CD14-positive monocyte (primary cell): Measurements from ENCODE around the gene RACK1. TPM values are rescaled to one million over a fixed set of nuclear protein-coding genes. Genes with fewer than 3 reads are reported as not detected.

Source experiments
- DNase-seq, 3 donors: peaks; one replicate each; pipeline ENCODE4 v3.0.0-alpha.2; 2011 to 2022
- H2AFZ ChIP-seq: 2 replicates; pipeline ENCODE4 v1.6.0; 2012; ENCODE audit warnings: mild to moderate bottlenecking, low read depth, low read length, inconsistent platforms; ENCODE audit not compliant: insufficient read depth, poor library complexity, severe bottlenecking
- H3K27ac ChIP-seq, 2 donors: 1 replicate in 1 of 2; 2 replicates in 1 of 2; pipeline ENCODE4 v1.5.1; 2012 to 2013; ENCODE audit warnings: low read length in 2 of 2, control low read depth in 1 of 2, inconsistent platforms in 1 of 2, low read depth in 1 of 2, mild to moderate bottlenecking in 1 of 2
- H3K27me3 ChIP-seq, 2 donors: one replicate each; pipeline versions ENCODE4 v1.6.0 to v1.6.1; 2011 to 2013; ENCODE audit warnings: low read length in 2 of 2; ENCODE audit not compliant: control insufficient read depth in 2 of 2, insufficient read depth in 2 of 2
- H3K36me3 ChIP-seq, 2 donors: replicated peaks in 1 of 2; 1 replicate in 1 of 2; 2 replicates in 1 of 2; pipeline versions ENCODE4 v1.5.1 to v1.6.1; 2012 to 2013; ENCODE audit warnings: low read length in 2 of 2, control low read depth in 1 of 2, inconsistent platforms in 1 of 2, mild to moderate bottlenecking in 1 of 2; ENCODE audit not compliant: insufficient read depth in 2 of 2, control insufficient read depth in 1 of 2
- H3K4me1 ChIP-seq, 2 donors: 1 replicate in 1 of 2; 2 replicates in 1 of 2; pipeline versions ENCODE4 v1.5.1 to v1.6.1; 2012 to 2013; ENCODE audit warnings: low read length in 2 of 2, control low read depth in 1 of 2, inconsistent platforms in 1 of 2, mild to moderate bottlenecking in 1 of 2, moderate library complexity in 1 of 2; ENCODE audit not compliant: insufficient read depth in 2 of 2, control insufficient read depth in 1 of 2
- H3K4me2 ChIP-seq: replicated peaks from 2 replicates; pipeline ENCODE3; 2012; ENCODE audit warnings: low read length, moderate library complexity, mild to moderate bottlenecking; ENCODE audit not compliant: poor library complexity, severe bottlenecking; ENCODE audit errors: extremely low read depth
- H3K4me3 ChIP-seq, 3 experiments: fragments of 200-600 bp in 1 of 3; sonication (generic) in 1 of 3; replicated peaks in 1 of 3; 1 replicate in 2 of 3; 2 replicates in 1 of 3; pipeline ENCODE4 v1.5.1; 2011 to 2013; ENCODE audit warnings: low read length in 3 of 3, mild to moderate bottlenecking in 3 of 3, control low read depth in 2 of 3, low read depth in 2 of 3, inconsistent platforms in 1 of 3, moderate library complexity in 1 of 3
- H3K79me2 ChIP-seq: 2 replicates; pipeline ENCODE4 v1.6.0; 2012; ENCODE audit warnings: mild to moderate bottlenecking, control low read depth, inconsistent platforms, low read length, moderate library complexity; ENCODE audit not compliant: insufficient read depth
- H3K9ac ChIP-seq: 2 replicates; pipeline ENCODE4 v1.6.0; 2017; ENCODE audit warnings: low read length, mild to moderate bottlenecking; ENCODE audit not compliant: insufficient read depth, poor library complexity, severe bottlenecking
- H3K9me3 ChIP-seq, 2 donors: replicated peaks in 1 of 2; 1 replicate in 1 of 2; 2 replicates in 1 of 2; pipeline versions ENCODE4 v1.5.1 to v1.6.1; 2012 to 2013; ENCODE audit warnings: low read length in 2 of 2, control low read depth in 1 of 2; ENCODE audit not compliant: control insufficient read depth in 1 of 2, insufficient read depth in 1 of 2
- H4K20me1 ChIP-seq: 2 replicates; pipeline ENCODE4 v1.6.0; 2012; ENCODE audit warnings: mild to moderate bottlenecking, low read length, control low read depth, moderate library complexity; ENCODE audit not compliant: insufficient read depth
- H3K27ac Mint-ChIP-seq, 7 donors: one replicate each; pipeline ENCODE4 v1.8.0; 2020; ENCODE audit warnings: mild to moderate bottlenecking in 7 of 7, mixed read lengths in 7 of 7, moderate library complexity in 6 of 7, inconsistent platforms in 2 of 7
- H3K27me3 Mint-ChIP-seq, 3 donors: one replicate each; pipeline ENCODE4 v1.8.0; 2021 to 2022; ENCODE audit warnings: low read depth in 3 of 3, mild to moderate bottlenecking in 3 of 3, mixed read lengths in 3 of 3, moderate library complexity in 3 of 3, inconsistent platforms in 1 of 3
- H3K36me3 Mint-ChIP-seq, 2 donors: one replicate each; pipeline ENCODE4 v1.8.0; 2020; ENCODE audit warnings: mixed read lengths in 2 of 2, inconsistent platforms in 1 of 2, mild to moderate bottlenecking in 1 of 2
- H3K4me1 Mint-ChIP-seq: one replicate; pipeline ENCODE4 v1.8.0; 2020; ENCODE audit warnings: mild to moderate bottlenecking, mixed read lengths
- H3K4me3 Mint-ChIP-seq, 2 donors: one replicate each; pipeline ENCODE4 v1.8.0; 2020; ENCODE audit warnings: mild to moderate bottlenecking in 2 of 2, mixed read lengths in 2 of 2, moderate library complexity in 1 of 2
- H3K9me3 Mint-ChIP-seq, 7 donors: one replicate each; pipeline ENCODE4 v1.8.0; 2020 to 2022; ENCODE audit warnings: mixed read lengths in 7 of 7, mild to moderate bottlenecking in 6 of 7, moderate library complexity in 6 of 7, inconsistent platforms in 2 of 7
- CTCF ChIP-seq: fragments of 200-600 bp; IDR thresholded peaks from one replicate; pipeline ENCODE4 v1.8.0; 2022; ENCODE audit warnings: antibody characterized with exemption, mild to moderate bottlenecking
- WGBS: methylation state at CpG from one replicate; pipeline ENCODE4 v1.1.5; 2013; ENCODE audit warnings: missing lambda C conversion rate; ENCODE audit not compliant: insufficient coverage; 5-methylcytosine and 5-hydroxymethylcytosine counted together
- intact Hi-C, 2 donors: fragments of 100-400 bp; cut with micrococcal nuclease; formaldehyde crosslinking; loops; one replicate each; pipeline versions ENCODE4 v1.15.0 to v1.15.1; 2023
- polyA plus RNA-seq, 3 donors: library from polyadenylated mRNA; depleted of rRNA in 1 of 3; unstranded in 2 of 3; stranded (reverse) in 1 of 3; fragments of 300-500 nt in 2 of 3; fragments of >200 nt in 1 of 3; fragmentation: Illumina TruSeq in 2 of 3; gene quantifications; 1 replicate in 2 of 3; 2 replicates in 1 of 3; pipeline ENCODE4 v1.2.3, GENCODE V29; 2012 to 2021

The RACK1 gene
- polyA plus RNA-seq, 3 donors: 1,150 to 2,356 (median 1,195) TPM

GRCh38 chr5:181219262-181220177 lies 24.2 kb downstream of the RACK1 start:
- no peak overlapping the region for H3K27ac Mint-ChIP-seq
- WGBS: 80% methylated on average over 43 of the region's 49 CpGs
- H2AFZ ChIP-seq: no peak overlapping the region

More at GRCh38 chr5:181219262-181220177, 24.2 kb downstream of the RACK1 start:
- Mint-ChIP-seq H3K36me3 (peaks cover 0 to 2% of the 10 kb centered on the region in 2 donors), H3K27me3 (peaks cover 28 to 35% (median 29%) of the 10 kb centered on the region in 3 donors), H3K4me3 (peak overlapping the region in 1 of 2 donors; percentile 64), H3K9me3 (peaks cover 0 to 20% (median 1%) of the 10 kb centered on the region in 7 donors), H3K4me1 (peaks cover 51% of the 10 kb centered on the region)
- intact Hi-C loops: loop anchor here (2.0 to 10.0 kb wide), 3 partner anchors 17 to 415 kb away; partner anchors contain the start of genes MGAT1 (in 2 of the 2) and TRIM52 (in 1 of the 2)
- no peak for TF ChIP-seq CTCF
- Histone ChIP-seq H3K4me1 (peaks cover 50 to 55% of the 10 kb centered on the region in 2 donors), H4K20me1 (no peaks in the 10 kb centered on the region), H3K27me3 (peaks cover 13 to 38% of the 10 kb centered on the region in 2 donors), H3K4me2 (no peak overlapping the region), H3K36me3 (no peaks in the 10 kb centered on the region), H3K79me2 (peaks cover 10% of the 10 kb centered on the region), H3K4me3 (no peak overlapping the region), H3K9me3 (no peaks in the 10 kb centered on the region), H3K9ac (no peak overlapping the region), H3K27ac (no peak overlapping the region)
- no peak for DNase-seq
